ENCODE results near the gene ARMC12.

DNA sequence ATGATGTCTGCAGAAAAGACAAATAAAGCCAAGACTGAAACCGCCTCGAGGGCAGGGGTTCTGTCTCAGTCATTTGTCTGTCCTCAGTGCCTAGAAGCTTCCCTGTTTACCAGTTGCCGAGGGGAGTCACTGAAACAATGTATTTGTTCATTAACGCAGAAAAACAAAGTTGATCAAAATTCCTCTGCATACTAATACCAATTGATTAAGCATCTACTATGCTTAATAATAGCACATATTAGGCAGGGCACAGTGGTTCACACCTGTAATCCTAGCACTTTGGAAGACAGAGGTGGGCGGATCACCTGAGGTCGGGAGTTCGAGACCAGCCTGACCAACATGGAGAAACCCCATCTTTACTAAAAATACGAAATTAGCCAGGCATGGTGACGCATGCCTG lies 46.3 kb upstream of the ARMC12 start:
- TF ChIP-seq POLR2AphosphoS5 (IDR thresholded peaks at IDR 0.05; ENCODE audit: borderline replicate concordance, low read depth, low read length): no peak
- no peak for TF ChIP-seq EZH2 (IDR thresholded peaks at IDR 0.05)

Measured in SK-N-MC (cell line).